ENCODE results near the gene SIGLEC9.

Gene SIGLEC9

GRCh38 chr19:51129716-51130115 is 5.0 kb downstream of the SIGLEC9 start:
- H3K27ac ChIP-seq (ENCODE audit: low read depth, low read length, poor library complexity, severe bottlenecking) = no peak overlapping the region
- no peaks in the 10 kb centered on the region for H3F3A ChIP-seq (ENCODE audit: insufficient read depth, low read length)
- H3K4me2 ChIP-seq (ENCODE audit: low read length) = no peak overlapping the region
- H3K27me3 ChIP-seq (ENCODE audit: insufficient read depth, low read length) = peaks cover under 1% of the 10 kb centered on the region; the same call in 1 of the 2 replicates
- H3K9me2 ChIP-seq (ENCODE audit: low read depth, low read length) = no peaks in the 10 kb centered on the region
- no peak overlapping the region for H3K9ac ChIP-seq (ENCODE audit: low read length)
- no peaks in the 10 kb centered on the region for H3K79me2 ChIP-seq (ENCODE audit: insufficient read depth, low read length)
- no peak overlapping the region for H2AFZ ChIP-seq (ENCODE audit: low read length)
- no peaks in the 10 kb centered on the region for H4K20me1 ChIP-seq (ENCODE audit: insufficient read depth, low read length)
- no peaks in the 10 kb centered on the region for H3K9me3 ChIP-seq (ENCODE audit: low read length)
- no peaks in the 10 kb centered on the region for H3K4me1 ChIP-seq (ENCODE audit: insufficient read depth, low read length, severe bottlenecking)
- TF ChIP-seq EZH2 (IDR thresholded peaks at IDR 0.05; ENCODE audit: borderline replicate concordance, low read length) = no peak
- TF ChIP-seq, protein P1, sequence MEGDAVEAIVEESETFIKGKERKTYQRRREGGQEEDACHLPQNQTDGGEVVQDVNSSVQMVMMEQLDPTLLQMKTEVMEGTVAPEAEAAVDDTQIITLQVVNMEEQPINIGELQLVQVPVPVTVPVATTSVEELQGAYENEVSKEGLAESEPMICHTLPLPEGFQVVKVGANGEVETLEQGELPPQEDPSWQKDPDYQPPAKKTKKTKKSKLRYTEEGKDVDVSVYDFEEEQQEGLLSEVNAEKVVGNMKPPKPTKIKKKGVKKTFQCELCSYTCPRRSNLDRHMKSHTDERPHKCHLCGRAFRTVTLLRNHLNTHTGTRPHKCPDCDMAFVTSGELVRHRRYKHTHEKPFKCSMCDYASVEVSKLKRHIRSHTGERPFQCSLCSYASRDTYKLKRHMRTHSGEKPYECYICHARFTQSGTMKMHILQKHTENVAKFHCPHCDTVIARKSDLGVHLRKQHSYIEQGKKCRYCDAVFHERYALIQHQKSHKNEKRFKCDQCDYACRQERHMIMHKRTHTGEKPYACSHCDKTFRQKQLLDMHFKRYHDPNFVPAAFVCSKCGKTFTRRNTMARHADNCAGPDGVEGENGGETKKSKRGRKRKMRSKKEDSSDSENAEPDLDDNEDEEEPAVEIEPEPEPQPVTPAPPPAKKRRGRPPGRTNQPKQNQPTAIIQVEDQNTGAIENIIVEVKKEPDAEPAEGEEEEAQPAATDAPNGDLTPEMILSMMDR (IDR thresholded peaks at IDR 0.05; ENCODE audit: low read length) = no peak
- H3K4me3 ChIP-seq (ENCODE audit: low read depth, low read length, poor library complexity, severe bottlenecking) = no peak overlapping the region
- no peaks in the 10 kb centered on the region for H3K36me3 ChIP-seq (ENCODE audit: insufficient read depth, low read length)

DNA sequence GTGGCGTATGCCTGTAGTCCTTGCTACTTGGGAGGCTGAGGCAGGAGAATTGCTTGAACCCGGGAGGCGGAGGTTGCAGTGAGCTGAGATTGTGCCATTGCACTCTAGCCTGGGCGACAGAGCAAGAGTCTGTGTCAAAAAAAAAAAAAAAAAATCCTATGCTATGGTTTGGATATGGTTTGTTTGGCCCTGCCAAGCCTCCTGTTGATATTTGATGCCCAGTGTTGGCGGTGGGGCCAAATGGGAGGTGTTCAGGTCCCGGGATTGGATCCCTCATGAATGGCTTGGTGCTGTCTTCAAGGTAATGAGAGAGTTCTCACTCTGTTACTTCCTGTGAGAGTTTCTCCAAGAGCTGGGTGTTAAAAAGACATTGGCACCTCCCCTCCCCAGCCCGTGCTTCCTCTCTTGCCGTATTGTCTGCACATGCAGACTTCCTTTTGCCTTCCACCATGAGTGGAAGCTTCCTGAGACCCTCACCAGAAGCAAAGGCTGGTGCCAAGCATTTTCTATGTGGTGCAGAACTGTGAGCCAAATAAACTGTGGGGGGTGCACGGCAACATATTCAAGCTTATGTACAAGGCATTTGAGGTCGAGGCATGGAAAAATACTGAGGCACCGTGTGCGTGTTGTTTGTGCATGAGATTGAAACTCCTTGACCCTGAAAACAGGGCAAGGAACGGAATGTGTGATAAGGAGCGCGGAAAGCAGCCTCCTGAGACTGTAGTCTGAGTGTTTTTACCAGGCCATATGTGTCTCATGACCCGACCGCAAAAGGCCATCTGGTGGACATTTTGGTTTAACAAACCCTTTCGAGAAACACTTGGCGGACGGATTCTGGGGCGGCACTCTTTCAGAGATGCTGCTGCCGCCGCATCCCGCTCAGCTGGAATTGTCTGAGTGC is 7.3 kb downstream of the SIGLEC9 start:
- no peaks in the 10 kb centered on the region for H3K79me2 ChIP-seq (ENCODE audit: insufficient read depth, low read length)
- no peak overlapping the region for H3K9ac ChIP-seq (ENCODE audit: low read length)
- H2AFZ ChIP-seq (ENCODE audit: low read length) = no peak overlapping the region
- no peaks in the 10 kb centered on the region for H3K9me2 ChIP-seq (ENCODE audit: low read depth, low read length)
- no peaks in the 10 kb centered on the region for H3K36me3 ChIP-seq (ENCODE audit: insufficient read depth, low read length)
- no peaks in the 10 kb centered on the region for H3K9me3 ChIP-seq (ENCODE audit: low read length)
- TF ChIP-seq, protein P1 (IDR thresholded peaks at IDR 0.05; ENCODE audit: low read length) = no peak
- no peak for TF ChIP-seq EZH2 (IDR thresholded peaks at IDR 0.05; ENCODE audit: borderline replicate concordance, low read length)
- H3K27ac ChIP-seq (ENCODE audit: low read depth, low read length, poor library complexity, severe bottlenecking) = no peak overlapping the region
- H3K27me3 ChIP-seq (ENCODE audit: insufficient read depth, low read length) = peaks cover 9% of the 10 kb centered on the region; the same call in 1 of the 2 replicates
- H3K4me2 ChIP-seq (ENCODE audit: low read length) = no peak overlapping the region
- H3F3A ChIP-seq (ENCODE audit: insufficient read depth, low read length) = no peaks in the 10 kb centered on the region
- no peak overlapping the region for H3K4me3 ChIP-seq (ENCODE audit: low read depth, low read length, poor library complexity, severe bottlenecking)
- H3K4me1 ChIP-seq (ENCODE audit: insufficient read depth, low read length, severe bottlenecking) = no peaks in the 10 kb centered on the region
- H4K20me1 ChIP-seq (ENCODE audit: insufficient read depth, low read length) = no peaks in the 10 kb centered on the region

GRCh38 chr19:51135004-51135403 is 10.3 kb downstream of the SIGLEC9 start:
- Histone ChIP-seq H3K27me3 (ENCODE audit: insufficient read depth, low read length) (peaks cover 9% of the 10 kb centered on the region; the same call in 1 of the 2 replicates), H4K20me1 (ENCODE audit: insufficient read depth, low read length) (no peaks in the 10 kb centered on the region), H3K9ac (ENCODE audit: low read length) (no peak overlapping the region), H3K9me3 (ENCODE audit: low read length) (no peaks in the 10 kb centered on the region), H3K4me2 (ENCODE audit: low read length) (no peak overlapping the region), H3K36me3 (ENCODE audit: insufficient read depth, low read length) (no peaks in the 10 kb centered on the region), H3K79me2 (ENCODE audit: insufficient read depth, low read length) (no peaks in the 10 kb centered on the region), H3K4me1 (ENCODE audit: insufficient read depth, low read length, severe bottlenecking) (no peaks in the 10 kb centered on the region), H2AFZ (ENCODE audit: low read length) (no peak overlapping the region), H3K4me3 (ENCODE audit: low read depth, low read length, poor library complexity, severe bottlenecking) (no peak overlapping the region), H3F3A (ENCODE audit: insufficient read depth, low read length) (no peaks in the 10 kb centered on the region), H3K9me2 (ENCODE audit: low read depth, low read length) (no peaks in the 10 kb centered on the region), H3K27ac (ENCODE audit: low read depth, low read length, poor library complexity, severe bottlenecking) (no peak overlapping the region)
- TF ChIP-seq, protein P1 (IDR thresholded peaks at IDR 0.05; ENCODE audit: low read length) = no peak
- TF ChIP-seq EZH2 (IDR thresholded peaks at IDR 0.05; ENCODE audit: borderline replicate concordance, low read length) = no peak
